NT2/D1 (cell line): Measurements from ENCODE around the gene KIAA0232.

ENCODE experiments used
- YY1 ChIP-seq: IDR thresholded peaks from 2 replicates; pipeline ENCODE4 v1.6.1; 2011; ENCODE audit not compliant: insufficient read length, insufficient read depth
- ZNF274 ChIP-seq: IDR thresholded peaks from 2 replicates; pipeline ENCODE4 v1.6.1; 2011; ENCODE audit warnings: mild to moderate bottlenecking, low read depth, low read length

- TF ChIP-seq ZNF274: no peak
- no peak for TF ChIP-seq YY1
Observed at GRCh38 chr4:6876440-6876839, 93.9 kb downstream of the KIAA0232 start.
